ENCODE results near the gene DDX27. TPM values are rescaled to one million over a fixed set of nuclear protein-coding genes. Genes with fewer than 3 reads are reported as not detected.
A peak's percentile ranks its signal among the peaks of the same experiment; 100 is the strongest.

DDX27 gene
- total and polyA plus RNA-seq, 9 of the 15 experiments (the other 6 are each of a cell fraction or from before 2014, with no cell fraction given) = 17.9 to 79.3 (median 57.0) TPM

- no peak for TF ChIP-seq ID3 (CRISPR knock-in tag; IDR thresholded peaks at IDR 0.05)
- TF ChIP-seq ID3 (tag; IDR thresholded peaks at IDR 0.05) = no peak
- no peak for TF ChIP-seq SAFB (IDR thresholded peaks at IDR 0.05; ENCODE audit: borderline replicate concordance, low read depth, low read length)
- peak; percentile 56 for TF ChIP-seq ZFX (CRISPR knock-in tag; IDR thresholded peaks at IDR 0.05)
- 0 out of 2 replicates have a peak, but pooled peaks have one; percentile 33 for TF ChIP-seq NCOR1 (IDR thresholded peaks at IDR 0.05)
- no peak for TF ChIP-seq CC2D1A (IDR thresholded peaks at IDR 0.05)
- TF ChIP-seq PCBP2 (IDR thresholded peaks at IDR 0.05; ENCODE audit: low read depth, low read length, poor library complexity, severe bottlenecking) = no peak
- TF ChIP-seq ZNF398 (CRISPR knock-in tag; IDR thresholded peaks at IDR 0.05) = no peak
- no peak for TF ChIP-seq NFYB (IDR thresholded peaks at IDR 0.05; ENCODE audit: extremely low read depth, insufficient read length)
- peak; percentile 38; the same call in 1 of the 2 replicates for TF ChIP-seq SMAD4 (CRISPR knock-in tag; conservative IDR thresholded peaks at IDR 0.05)
- TF ChIP-seq ZBTB1 (CRISPR knock-in tag; IDR thresholded peaks at IDR 0.05; ENCODE audit: borderline replicate concordance, low read depth) = peak; percentile 44; the same call in 1 of the 2 replicates
- TF ChIP-seq POLR2AphosphoS5 (IDR thresholded peaks at IDR 0.05; ENCODE audit: control insufficient read depth, insufficient read depth, low read depth, low read length) = peak; percentile 75
- TF ChIP-seq ZNF384 (IDR thresholded peaks at IDR 0.05; ENCODE audit: low read depth, low read length) = no peak
- peak; percentile 62; the same call in 1 of the 2 replicates for TF ChIP-seq GMEB1 (CRISPR knock-in tag; IDR thresholded peaks at IDR 0.05)
- TF ChIP-seq ZNF347 (CRISPR knock-in tag; IDR thresholded peaks at IDR 0.05; ENCODE audit: low read depth) = no peak
- TF ChIP-seq HDAC1 (IDR thresholded peaks at IDR 0.05) = no peak
- no peak for TF ChIP-seq CCAR2 (IDR thresholded peaks at IDR 0.05; ENCODE audit: low read depth, low read length)
- peak; percentile 67 for TF ChIP-seq CREB1 (IDR thresholded peaks at IDR 0.05)
- peak; percentile 46 for TF ChIP-seq CREB1 (CRISPR knock-in tag; IDR thresholded peaks at IDR 0.05)
- TF ChIP-seq ZNF639 (CRISPR knock-in tag; conservative IDR thresholded peaks at IDR 0.05 in 1 of 2, IDR thresholded peaks at IDR 0.05 in 1 of 2) = peak in 1 of 2 experiments; percentile 77; a peak in 1 of 4 replicates
- 0 out of 2 replicates have a peak, but pooled peaks have one; percentile 31 for TF ChIP-seq FOSL1 (tag; conservative IDR thresholded peaks at IDR 0.05)
Measured at GRCh38 chr20:49187851-49188641, 31.2 kb upstream of the DDX27 start, which contains the start of gene STAU1 (continued).
